HFFc6 (cell line): Measurements from ENCODE around the gene ZRANB3. TPM values are rescaled to one million over a fixed set of nuclear protein-coding genes. Genes with fewer than 3 reads are reported as not detected.

Experiments
- DNase-seq: peaks from one replicate; pipeline ENCODE4 v3.0.0-alpha.2; 2018
- H3K27ac Mint-ChIP-seq: 2 replicates; pipeline ENCODE4 v1.8.0; 2020; ENCODE audit warnings: mild to moderate bottlenecking, mixed read lengths
- H3K27me3 Mint-ChIP-seq: 2 replicates; pipeline ENCODE4 v1.8.0; 2021; ENCODE audit warnings: mild to moderate bottlenecking, moderate library complexity, mixed read lengths; ENCODE audit not compliant: insufficient read depth
- H3K36me3 Mint-ChIP-seq: 2 replicates; pipeline ENCODE4 v1.8.0; 2021; ENCODE audit warnings: low read depth, mixed read lengths
- H3K4me1 Mint-ChIP-seq: 2 replicates; pipeline ENCODE4 v1.8.0; 2020; ENCODE audit warnings: low read depth, mixed read lengths
- H3K4me3 Mint-ChIP-seq: 2 replicates; pipeline ENCODE4 v1.8.0; 2020; ENCODE audit warnings: mild to moderate bottlenecking, moderate library complexity, mixed read lengths
- H3K9me3 Mint-ChIP-seq: 2 replicates; pipeline ENCODE4 v1.8.0; 2020; ENCODE audit warnings: mild to moderate bottlenecking, mixed read lengths
- total RNA-seq, 6 experiments: library from RNA; stranded (reverse); fragmentation: NEBNext Ultra II Directional; extraction: Animal tissue kit (Norgen Biotek cat#: 25700); gene quantifications; 2 replicates in 1 of 6; 3 replicates in 5 of 6; pipeline ENCODE4 v1.2.3, GENCODE V29; 2021
- TF ChIP-seq, protein P1 (sequence below): fragments of 200-600 bp; sonication (generic); IDR thresholded peaks from 2 replicates; pipeline ENCODE4 v1.5.0; 2021; ENCODE audit warnings: antibody characterized with exemption, mild to moderate bottlenecking

ZRANB3 gene
- total RNA-seq, 6 experiments from 2014 or later = 8.1 to 10.2 (median 8.8) TPM

DNA sequence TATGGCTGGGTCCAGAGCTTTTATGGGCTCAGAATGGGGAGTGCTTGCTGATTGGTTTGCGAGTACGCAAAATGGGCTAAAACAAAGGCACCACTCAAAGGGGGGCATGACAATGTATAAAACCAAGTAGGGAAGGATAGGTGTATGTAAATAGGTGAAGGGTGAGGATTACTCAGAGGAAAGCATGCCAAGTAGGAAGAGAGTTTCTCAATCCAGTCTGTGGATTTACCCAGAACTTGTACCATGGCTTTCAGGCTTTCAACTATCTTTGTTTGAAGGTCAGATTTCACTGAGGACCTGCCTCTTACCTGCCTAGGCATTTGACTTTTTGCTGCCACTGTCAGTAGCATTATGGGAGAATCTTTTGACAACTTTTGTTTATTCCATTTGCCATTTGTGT lies 386.7 kb downstream of the ZRANB3 start:
- H3K4me3 Mint-ChIP-seq = no peak overlapping the region
- no peaks in the 10 kb centered on the region; the same call in 1 of the 2 replicates for H3K27me3 Mint-ChIP-seq
- H3K4me1 Mint-ChIP-seq = peaks cover 16% of the 10 kb centered on the region
- no peak for DNase-seq
- H3K27ac Mint-ChIP-seq = no peak overlapping the region
- peaks cover 61% of the 10 kb centered on the region for H3K36me3 Mint-ChIP-seq
- TF ChIP-seq, protein P1, sequence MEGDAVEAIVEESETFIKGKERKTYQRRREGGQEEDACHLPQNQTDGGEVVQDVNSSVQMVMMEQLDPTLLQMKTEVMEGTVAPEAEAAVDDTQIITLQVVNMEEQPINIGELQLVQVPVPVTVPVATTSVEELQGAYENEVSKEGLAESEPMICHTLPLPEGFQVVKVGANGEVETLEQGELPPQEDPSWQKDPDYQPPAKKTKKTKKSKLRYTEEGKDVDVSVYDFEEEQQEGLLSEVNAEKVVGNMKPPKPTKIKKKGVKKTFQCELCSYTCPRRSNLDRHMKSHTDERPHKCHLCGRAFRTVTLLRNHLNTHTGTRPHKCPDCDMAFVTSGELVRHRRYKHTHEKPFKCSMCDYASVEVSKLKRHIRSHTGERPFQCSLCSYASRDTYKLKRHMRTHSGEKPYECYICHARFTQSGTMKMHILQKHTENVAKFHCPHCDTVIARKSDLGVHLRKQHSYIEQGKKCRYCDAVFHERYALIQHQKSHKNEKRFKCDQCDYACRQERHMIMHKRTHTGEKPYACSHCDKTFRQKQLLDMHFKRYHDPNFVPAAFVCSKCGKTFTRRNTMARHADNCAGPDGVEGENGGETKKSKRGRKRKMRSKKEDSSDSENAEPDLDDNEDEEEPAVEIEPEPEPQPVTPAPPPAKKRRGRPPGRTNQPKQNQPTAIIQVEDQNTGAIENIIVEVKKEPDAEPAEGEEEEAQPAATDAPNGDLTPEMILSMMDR = no peak
- H3K9me3 Mint-ChIP-seq = peaks cover 13% of the 10 kb centered on the region

DNA sequence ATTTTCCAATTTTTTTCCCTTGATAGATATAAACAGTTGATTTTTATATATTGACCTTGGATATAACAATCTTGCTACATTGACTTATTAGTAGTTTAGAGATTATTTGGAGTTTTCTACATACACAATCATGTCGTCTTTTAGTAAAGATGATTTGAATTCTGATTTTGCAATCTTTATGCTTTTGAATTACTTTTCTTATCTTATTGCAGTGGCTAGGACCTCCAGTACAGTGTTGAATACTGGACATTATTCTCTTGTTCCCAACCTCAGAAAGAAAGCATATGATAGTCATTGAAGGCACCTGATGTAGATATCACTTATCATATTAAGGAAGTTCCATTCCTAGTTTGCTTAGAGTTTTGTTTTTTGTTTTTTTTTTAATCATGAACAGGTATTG lies 388.7 kb downstream of the ZRANB3 start:
- Mint-ChIP-seq H3K4me1 (peaks cover 8% of the 10 kb centered on the region), H3K36me3 (peaks cover 55% of the 10 kb centered on the region), H3K9me3 (peaks cover 13% of the 10 kb centered on the region), H3K27me3 (no peaks in the 10 kb centered on the region; the same call in 1 of the 2 replicates), H3K4me3 (no peak overlapping the region), H3K27ac (no peak overlapping the region)
- no peak for DNase-seq
- TF ChIP-seq, protein P1 = no peak

DNA sequence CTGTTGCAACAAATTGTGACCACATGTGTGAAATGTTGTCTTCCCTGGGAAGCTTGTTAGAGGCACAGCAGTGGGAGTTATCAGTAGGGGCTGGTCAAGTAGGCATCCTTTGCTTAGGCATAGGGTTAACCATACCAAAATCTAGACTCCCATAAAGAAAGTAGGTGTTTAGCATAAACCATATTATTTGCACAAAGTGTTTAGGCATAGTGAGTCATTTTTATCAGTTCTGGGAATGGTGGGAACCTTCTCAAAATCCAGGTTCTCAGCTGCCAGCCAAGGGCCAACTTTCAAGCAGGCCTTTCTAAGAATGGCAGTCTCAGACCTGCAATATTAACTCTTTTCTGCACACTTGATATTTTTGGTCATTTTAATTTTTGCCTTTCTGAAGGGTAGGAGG lies 390.4 kb downstream of the ZRANB3 start:
- H3K27ac Mint-ChIP-seq = no peak overlapping the region
- TF ChIP-seq, protein P1 = no peak
- no peak overlapping the region for H3K4me3 Mint-ChIP-seq
- peaks cover 66% of the 10 kb centered on the region for H3K36me3 Mint-ChIP-seq
- no peaks in the 10 kb centered on the region; the same call in 1 of the 2 replicates for H3K27me3 Mint-ChIP-seq
- H3K9me3 Mint-ChIP-seq = peaks cover 13% of the 10 kb centered on the region
- H3K4me1 Mint-ChIP-seq = peaks cover 8% of the 10 kb centered on the region
- DNase-seq = no peak

DNA sequence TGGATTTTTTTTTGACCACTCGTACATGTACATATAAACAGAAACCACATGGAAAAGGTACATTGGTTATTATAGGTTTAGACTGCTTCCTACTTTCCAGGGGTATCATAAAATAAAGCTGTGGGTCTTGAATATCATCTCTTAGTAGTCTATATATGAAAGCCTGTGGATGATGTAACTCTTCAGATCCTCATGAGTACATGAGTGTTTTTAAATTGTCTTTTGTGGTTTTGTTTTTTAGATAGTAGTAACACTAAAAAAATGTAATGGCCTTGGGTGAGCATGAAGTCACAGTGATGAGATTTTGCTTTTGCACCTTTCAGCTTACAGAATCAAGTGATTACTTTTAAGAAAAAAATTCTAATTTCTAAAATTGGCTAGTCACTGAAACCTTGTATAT lies 398.7 kb downstream of the ZRANB3 start:
- Mint-ChIP-seq H3K4me3 (no peak overlapping the region), H3K27me3 (peaks cover 2% of the 10 kb centered on the region; the same call in 1 of the 2 replicates), H3K36me3 (peaks cover 44% of the 10 kb centered on the region), H3K27ac (peak overlapping the region; percentile 37), H3K4me1 (peaks cover 19% of the 10 kb centered on the region), H3K9me3 (no peaks in the 10 kb centered on the region)
- TF ChIP-seq, protein P1 = no peak
- DNase-seq = peak; percentile 15

DNA sequence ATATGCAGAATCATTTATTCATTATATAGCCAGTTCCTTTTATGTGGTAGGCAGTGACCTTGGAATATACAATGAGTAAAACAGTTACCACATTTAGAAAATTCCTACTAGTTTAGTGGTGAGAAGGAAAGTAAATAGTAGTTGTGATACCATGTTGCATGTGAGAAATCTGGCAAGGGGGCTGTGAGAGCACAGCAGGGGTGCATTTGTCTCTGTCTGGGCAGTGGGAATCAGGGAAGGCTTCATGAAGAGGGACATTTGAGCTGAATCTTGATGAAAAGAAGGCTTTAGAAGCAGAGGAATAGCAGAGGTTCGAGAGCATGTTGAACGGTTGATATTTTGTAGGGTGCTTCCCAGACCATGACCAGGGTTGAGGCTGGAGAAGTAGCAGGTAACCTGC lies 400.3 kb downstream of the ZRANB3 start:
- Mint-ChIP-seq H3K27ac (no peak overlapping the region), H3K27me3 (peaks cover 6% of the 10 kb centered on the region; the same call in 1 of the 2 replicates), H3K4me1 (peaks cover 19% of the 10 kb centered on the region), H3K36me3 (peaks cover 39% of the 10 kb centered on the region), H3K4me3 (no peak overlapping the region), H3K9me3 (no peaks in the 10 kb centered on the region)
- TF ChIP-seq, protein P1 = no peak
- no peak for DNase-seq

DNA sequence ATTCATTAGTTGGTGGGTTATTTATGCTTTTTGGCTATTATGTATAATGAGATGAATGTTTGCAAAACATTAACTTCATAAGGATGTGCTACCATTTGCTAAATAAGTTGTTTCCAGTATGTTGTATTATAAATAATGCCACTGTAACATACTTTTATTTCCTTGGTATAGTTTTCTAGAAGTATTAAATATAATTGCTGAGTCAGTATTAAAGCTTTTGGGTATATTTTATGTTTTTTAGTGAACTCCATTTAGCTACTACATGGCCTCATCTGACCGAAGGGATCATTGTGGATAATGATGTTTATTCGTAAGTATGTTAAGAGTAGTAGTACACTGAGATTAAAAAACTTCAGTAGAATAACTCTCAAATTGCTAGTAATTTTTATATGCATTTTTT lies 405.1 kb downstream of the ZRANB3 start:
- H3K9me3 Mint-ChIP-seq = no peaks in the 10 kb centered on the region
- H3K36me3 Mint-ChIP-seq = peaks cover 41% of the 10 kb centered on the region
- TF ChIP-seq, protein P1 = no peak

More for the DNA sequence above, 405.1 kb downstream of the ZRANB3 start:
- Mint-ChIP-seq H3K4me3 (no peak overlapping the region), H3K4me1 (peaks cover 11% of the 10 kb centered on the region), H3K27me3 (peaks cover 6% of the 10 kb centered on the region; the same call in 1 of the 2 replicates), H3K27ac (no peak overlapping the region)
- no peak for DNase-seq
